Fibroblast of skin of abdomen (primary cell): ENCODE data around the gene ZFYVE9.
"Not testable (repeated sequence)": the region's sequence is repeated elsewhere in the genome, so short reads cannot be mapped to it uniquely, and the experiment has no call there.

Experiments
- DNase-seq: peaks from one replicate; pipeline ENCODE4 v3.0.0-alpha.2; 2013

Gene ZFYVE9

GRCh38 chr1:52145137-52145536, 3.2 kb downstream of the ZFYVE9 start:
- no peak for DNase-seq

DNA sequence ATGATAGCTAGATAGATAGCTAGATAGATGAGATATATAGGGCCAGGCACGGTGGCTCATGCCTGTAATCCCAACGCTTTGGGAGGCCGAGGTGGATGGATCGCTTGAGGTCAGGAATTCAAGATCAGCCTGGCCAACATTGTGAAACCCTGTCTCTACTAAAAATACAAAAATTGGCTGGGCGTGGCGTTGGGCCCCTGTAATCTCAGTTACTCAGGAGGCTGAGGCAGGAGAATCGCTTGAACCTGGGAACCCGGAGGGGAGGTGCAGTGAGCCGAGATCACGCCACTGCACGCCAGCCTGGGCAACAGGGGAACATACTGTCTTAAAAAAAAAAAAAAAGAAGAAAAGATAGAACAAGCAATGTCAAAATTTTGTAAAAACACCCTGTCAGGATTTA, 8.6 kb downstream of the ZFYVE9 start:
- DNase-seq = not testable (repeated sequence)

DNA sequence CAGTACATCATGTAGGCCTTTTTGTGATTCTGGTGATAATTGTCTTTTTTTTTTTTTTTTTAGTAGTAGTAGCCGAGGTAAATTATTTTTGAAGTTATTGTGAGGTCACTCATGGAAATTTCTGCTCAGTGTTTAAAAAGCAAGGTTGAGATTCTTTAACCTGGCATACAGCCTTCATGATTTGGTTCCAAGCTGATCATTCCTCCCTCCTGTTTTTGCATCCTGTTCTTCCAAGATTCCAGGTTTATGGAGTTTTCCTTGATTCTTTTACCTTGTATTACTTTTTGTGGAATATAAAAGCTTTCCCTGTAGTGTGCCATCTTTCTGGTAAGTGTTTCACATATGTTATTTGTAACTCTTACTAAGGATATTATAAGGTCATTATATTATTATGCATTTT, 9.1 kb downstream of the ZFYVE9 start:
- no peak for DNase-seq

DNA sequence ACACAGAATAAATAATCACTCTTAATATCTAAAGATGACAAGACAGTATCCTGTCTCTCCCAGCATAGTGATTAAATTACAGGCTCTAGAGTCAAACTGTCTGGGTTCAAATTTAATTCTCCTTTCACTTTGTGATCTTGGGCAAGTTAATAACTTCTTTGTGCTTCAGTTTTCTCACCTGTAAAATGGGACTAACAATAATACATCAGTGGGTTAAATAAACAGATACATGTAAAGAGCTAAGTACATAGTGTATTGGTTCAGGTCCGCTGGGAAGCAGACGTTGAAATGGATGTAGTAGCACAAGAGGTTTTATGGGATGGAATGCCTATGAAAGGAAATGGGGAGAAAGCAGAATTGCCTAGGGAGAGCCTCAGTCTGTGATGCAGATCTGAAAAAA, 10.7 kb downstream of the ZFYVE9 start:
- no peak for DNase-seq

DNA sequence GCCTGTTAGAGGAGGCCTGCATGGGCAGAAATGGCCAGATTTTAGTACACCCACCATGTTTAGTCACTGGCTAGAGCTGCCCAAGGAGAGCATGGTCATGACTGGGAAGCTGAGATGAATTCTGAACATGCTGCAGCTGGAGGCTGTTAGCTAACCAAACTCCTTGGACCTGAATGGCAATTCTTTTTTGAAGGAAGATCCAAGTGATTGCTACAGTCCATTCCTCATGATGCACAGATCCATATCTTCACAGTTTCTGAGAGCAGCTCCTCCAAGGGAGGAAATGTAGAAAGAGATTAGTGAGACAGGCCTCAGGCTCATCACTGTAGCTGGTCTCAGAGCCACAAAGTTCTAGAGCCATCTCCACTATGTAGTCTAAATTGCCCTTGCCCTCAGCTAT, 11.1 kb downstream of the ZFYVE9 start:
- no peak for DNase-seq

DNA sequence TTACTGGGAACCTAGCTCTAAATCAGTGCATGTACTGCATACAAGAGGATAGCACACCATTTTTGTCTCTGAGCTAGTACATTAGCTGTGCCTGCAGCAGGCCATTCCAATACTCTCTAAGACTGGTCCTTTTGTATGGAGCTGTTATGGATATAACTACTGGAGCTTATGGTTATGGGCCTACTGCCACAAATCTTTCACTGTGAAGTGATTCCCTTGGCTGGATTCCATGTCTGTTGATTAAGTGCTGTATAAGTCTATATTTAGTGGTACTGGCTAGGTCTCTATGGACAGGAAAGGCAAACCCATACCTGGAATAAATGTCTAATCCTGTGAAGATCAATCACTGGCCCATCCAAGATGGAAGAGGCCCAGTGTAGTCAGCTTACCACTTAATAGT, 12.0 kb downstream of the ZFYVE9 start:
- peak; percentile 21 for DNase-seq

DNA sequence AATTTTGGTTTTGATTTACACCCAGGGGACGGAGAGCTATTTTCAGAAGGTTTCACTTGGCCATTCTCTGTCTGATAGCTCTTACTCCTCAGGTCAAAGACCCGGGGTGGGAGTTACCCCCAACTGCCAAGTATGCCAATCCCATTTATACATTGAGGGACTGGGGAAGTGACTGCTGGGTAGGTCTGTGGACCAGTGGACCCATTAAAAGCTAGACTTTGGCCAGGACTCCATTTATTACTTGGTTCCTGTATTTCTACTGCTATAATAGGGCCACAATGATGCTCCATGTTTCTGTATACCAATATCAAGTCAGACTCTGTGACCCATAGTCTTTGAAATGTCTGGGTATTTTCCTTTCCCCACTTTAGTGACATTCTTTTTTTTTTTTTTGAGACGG, 14.6 kb downstream of the ZFYVE9 start:
- no peak for DNase-seq

GRCh38 chr1:52157582-52157981, 15.7 kb downstream of the ZFYVE9 start:
- no peak for DNase-seq

DNA sequence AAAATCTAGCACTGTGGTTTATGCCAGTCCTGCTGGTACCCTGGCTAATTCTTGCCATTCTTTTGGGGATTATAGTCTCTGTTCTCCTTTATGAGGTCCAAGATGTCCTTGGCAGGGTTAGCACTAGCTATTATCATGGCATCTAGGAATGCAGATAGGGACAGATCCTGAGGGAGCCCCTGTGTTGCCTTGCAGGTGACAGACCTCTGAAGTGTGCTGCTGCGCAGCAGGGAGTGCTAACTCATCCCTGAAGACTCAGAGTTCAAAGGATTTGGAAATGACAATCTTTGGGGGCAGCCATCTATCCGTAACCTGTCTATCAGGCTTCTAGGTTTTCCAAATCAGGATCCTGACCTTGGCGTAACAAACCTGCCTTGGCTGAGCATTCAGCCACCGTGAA, 16.3 kb downstream of the ZFYVE9 start:
- no peak for DNase-seq

DNA sequence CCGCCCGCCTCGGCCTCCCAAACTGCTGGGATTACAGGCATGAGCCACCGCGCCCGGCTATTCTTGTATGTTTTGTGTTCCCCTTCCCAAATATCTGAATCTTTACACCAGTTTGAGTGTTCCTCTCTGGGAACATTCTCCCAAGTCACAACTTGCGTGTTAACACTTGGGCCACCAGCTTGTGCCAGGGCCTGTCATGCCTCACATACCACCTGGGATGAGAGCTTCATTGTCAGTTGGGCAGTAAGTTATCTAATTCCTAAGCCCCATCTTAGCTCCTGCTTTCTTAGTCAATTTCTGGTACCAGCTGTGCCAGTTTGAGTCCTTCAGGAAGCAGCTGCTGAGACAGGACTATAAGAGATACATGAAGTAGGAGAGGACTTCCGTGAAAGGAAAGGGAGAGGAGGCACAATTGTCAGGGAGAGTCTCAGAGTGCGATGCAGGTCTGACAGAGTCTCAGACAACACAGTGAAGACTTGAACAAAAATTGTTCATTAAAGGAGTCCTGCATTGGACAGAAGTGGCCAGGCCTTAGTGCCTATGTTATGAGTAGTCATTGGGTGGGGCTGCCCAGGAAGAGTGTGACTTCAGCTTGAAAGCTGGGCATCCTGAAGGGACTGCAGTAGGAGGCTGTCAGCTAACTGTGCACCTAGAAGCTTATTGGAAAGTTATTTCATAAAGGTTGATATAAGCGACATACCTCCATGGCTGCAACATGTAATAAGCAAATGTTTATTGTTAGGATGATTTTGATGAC, 17.3 kb downstream of the ZFYVE9 start:
- DNase-seq = no peak

- DNase-seq = no peak
These were observed 21.1 kb downstream of the ZFYVE9 start for GRCh38 chr1:52162947-52163346.

- no peak for DNase-seq
These were observed 22.7 kb downstream of the ZFYVE9 start for GRCh38 chr1:52164604-52165003.

DNA sequence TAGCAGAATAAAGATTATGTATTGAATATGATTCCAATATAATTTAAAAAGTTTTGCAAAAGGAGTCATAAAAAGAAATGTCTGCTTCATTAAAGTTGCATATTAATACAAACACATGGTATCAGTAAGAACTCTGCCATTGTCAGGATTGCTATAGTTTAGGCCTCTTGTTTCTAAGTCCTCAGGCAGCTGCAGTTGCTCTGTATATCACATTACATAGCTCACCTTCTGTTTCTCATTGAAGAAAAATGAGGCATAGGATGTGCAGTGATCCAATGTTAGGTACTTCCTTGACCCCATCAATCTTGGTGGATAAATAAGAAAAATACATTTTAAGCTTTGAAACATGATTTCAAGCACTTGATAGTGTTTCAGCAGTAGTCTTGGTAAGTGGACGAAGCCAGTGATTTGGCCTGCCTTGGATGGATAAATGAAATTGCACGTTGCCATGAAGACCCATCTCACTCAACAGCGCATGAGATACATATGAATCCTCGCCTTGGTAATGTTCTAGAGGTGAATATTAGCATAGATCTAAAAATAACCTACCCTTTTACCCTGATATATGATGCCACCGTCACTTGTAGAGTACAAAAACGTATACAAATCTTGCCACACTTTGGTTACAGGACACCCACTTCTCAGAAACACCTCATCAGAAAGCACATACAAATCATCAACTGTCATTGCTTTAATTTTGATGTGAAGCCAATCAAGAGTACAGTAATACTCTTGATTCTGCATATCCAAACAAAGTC, 25.3 kb downstream of the ZFYVE9 start:
- DNase-seq = no peak

GRCh38 chr1:52168373-52169080, 26.6 kb downstream of the ZFYVE9 start:
- no peak for DNase-seq

- not testable (repeated sequence) for DNase-seq
These were observed 29.3 kb downstream of the ZFYVE9 start for GRCh38 chr1:52171149-52171548.

DNA sequence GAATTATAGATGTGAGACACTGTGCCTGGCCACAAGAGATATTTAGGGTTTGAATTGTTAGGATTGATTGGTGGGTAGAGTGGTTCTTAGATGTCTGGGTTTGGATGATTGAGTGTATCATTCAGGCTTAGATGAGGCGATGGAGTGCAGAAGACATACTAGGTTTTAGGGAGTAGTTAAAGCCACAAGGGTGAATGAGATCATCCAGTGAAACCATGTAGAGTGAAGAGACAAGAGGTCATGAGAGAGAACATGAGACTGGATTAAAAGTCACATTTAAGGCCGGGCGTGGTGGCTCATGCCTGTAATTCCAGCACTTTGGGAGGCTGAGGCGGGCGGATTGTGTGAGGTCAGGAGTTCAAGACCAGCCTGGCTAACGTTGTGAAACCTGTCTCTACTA, 37.2 kb downstream of the ZFYVE9 start:
- no peak for DNase-seq

GRCh38 chr1:52180176-52180575, 38.3 kb downstream of the ZFYVE9 start:
- DNase-seq = no peak

GRCh38 chr1:52181759-52182158, 39.9 kb downstream of the ZFYVE9 start:
- not testable (repeated sequence) for DNase-seq

DNA sequence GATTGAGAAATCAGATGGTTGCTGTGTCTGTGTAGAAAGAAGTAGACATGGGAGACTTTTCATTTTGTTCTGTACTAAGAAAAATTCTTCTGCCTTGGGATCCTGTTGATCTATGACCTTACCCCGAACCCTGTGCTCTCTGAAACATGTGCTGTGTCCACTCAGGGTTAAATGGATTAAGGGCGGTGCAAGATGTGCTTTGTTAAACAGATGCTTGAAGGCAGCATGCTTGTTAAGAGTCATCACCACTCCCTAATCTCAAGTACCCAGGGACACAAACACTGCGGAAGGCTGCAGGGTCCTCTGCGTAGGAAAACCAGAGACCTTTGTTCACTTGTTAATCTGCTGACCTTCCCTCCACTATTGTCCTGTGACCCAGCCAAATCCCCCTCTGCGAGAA, 40.4 kb downstream of the ZFYVE9 start:
- DNase-seq = not testable (repeated sequence)

GRCh38 chr1:52182874-52183400, 41.0 kb downstream of the ZFYVE9 start:
- DNase-seq = no peak

GRCh38 chr1:52186449-52186848, 44.6 kb downstream of the ZFYVE9 start:
- DNase-seq = peak; percentile 17

DNA sequence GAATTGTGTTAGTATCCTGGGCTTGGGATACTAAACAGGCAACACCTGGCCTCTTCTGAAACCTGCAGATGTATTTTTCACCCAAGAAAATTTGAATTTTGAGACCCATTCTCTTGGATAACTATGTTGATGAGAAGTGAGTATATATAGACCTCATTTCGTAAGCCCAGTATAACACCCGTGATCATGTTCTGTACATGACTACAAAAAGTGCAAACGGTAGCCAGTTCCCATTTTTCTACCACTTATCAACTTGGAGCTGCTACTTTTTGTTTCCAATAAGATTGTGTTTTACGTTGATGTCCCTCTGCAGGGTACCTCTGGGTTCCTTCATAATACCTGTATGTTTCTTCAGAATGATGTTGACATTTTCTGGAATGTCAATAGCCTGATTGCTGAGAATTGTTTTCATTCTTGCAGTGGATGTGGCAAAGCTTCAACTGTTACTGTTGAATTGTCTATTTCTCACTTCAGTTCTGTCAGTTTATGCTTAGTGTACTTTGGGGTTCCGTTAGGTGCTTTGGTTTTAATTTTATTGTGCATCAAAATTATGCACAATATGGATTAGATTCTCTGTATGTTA, 48.1 kb downstream of the ZFYVE9 start:
- DNase-seq = no peak
